HG03060 (cell line): Measurements from ENCODE around the gene MORN1.

Experiments used
- ATAC-seq: cut with Tn5 transposase; IDR thresholded peaks from one replicate; pipeline ENCODE4 v1.9.1; 2021; ENCODE audit warnings: low read depth, moderate number of reproducible peaks; ENCODE audit not compliant: unreplicated experiment

Gene MORN1

DNA sequence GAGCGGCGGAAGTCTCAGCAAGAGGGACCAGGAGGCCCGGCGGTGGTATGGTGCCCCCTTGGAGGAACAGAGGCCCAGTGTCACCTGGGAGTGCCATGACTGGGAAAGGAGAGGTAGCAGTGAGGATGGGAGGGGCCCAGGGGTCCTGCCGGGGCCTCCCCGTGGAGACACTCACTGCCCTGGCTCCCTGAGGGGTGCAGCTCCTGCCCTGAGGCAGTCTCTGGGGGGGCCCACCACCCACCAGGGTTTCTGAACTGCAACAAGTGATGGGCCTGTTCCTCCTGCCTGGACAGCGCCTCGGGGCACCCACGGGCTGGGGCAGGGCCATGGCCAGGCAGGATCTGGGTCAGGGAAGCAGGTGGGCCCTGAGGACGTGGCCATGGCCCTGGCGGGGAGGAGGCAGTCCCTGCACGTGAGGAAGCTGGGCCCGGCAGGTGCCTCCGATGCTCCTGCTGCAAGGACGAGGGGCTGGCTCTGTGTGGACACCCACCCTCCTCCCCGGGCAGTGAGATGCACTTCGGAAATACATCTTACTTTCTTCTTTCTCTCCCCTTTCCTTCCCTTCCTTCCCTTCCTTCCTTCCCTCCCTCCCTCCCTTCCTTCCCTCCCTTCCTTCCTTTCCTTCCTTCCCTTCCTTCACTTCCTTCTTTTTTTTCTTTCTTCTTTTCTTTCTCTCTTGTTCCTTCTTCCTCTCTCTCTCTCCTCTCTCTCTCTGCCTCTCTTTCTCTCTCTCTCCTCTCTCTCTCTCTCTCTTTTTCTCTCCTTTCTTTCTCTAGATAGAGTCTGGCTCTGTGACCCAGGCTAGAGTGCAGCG lies 66.6 kb downstream of the MORN1 start:
- no peak for ATAC-seq

DNA sequence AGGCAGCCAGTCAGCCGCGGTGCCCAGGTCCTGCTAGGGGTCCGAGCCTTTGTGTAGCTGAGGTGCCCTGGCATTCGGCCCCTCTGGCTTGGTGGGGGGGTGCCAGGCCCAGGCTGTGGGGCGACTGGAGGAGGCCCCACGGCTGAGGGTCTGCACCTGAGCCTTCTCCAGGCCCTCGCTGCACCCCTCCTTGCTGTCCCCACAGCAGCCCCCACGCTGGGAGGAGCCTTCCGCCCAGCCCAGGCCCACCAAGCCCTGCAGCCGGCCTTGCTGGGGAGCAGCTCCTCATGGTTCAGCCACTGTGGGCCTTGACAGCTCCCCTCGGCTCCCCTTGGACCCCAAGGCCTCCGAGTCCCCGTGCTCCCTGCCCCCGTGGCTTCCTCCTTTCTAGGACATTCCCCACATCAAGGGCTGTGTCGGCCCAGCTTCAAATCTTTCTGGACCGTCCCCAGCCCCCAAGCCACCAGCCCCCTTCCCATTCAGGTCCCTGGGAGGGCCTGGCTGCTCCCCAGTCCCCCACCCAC lies 67.8 kb downstream of the MORN1 start:
- ATAC-seq = no peak

DNA sequence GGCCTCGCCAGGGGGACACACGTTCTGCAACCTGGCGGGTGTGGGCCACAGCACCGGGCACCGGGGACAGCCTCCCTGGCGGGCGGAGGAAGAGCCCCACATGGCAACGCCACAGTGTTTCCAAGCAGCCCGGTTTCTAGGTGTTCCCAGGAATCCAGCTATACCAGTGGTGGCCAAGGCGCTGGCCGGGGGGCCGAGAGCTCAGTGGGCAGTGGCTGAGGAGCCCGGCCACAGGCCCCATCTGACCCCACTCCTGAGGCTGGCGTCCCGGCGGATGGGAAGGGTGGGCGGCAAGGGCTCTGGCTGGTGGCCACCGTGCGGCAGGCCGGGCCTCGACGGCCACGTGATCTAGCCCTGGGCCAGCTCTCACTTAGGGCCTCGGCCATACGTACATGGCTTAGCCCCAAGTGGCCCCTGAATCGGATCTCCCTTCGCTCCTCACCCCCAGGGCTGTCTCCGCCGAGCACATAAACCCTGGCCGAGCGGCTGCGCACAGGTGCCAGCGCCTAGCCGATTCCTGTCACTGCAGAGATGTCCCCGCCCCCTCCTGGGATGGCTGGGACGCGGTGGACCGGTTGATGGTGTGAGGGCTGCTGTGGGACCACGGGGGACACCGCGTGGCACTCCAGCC lies 68.7 kb downstream of the MORN1 start:
- no peak for ATAC-seq

DNA sequence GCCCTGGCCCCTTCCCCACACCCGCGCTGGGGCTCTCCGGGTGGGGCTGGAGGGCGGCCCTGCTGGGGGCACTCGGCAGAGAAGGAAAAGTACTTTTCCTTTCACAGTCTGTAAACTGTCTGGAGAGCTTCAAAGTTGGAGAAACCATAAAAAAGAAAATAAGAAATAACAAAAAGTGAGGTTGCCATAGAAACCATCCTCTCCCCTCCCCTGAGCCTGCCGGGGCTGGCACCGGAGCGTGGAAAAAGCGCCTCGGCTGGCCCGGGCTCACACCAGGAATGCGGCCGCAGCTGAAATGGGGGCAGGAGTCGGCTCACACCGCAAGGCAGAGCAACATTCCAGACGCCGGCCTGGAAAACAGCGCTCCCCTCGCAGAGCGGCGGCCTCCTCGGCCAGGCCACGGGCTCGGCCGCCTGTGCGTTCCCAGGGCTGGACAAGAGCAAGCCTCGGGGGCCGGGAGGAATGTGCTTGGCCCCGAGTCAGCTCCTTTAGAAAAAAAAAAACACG lies 69.2 kb downstream of the MORN1 start:
- ATAC-seq = no peak

DNA sequence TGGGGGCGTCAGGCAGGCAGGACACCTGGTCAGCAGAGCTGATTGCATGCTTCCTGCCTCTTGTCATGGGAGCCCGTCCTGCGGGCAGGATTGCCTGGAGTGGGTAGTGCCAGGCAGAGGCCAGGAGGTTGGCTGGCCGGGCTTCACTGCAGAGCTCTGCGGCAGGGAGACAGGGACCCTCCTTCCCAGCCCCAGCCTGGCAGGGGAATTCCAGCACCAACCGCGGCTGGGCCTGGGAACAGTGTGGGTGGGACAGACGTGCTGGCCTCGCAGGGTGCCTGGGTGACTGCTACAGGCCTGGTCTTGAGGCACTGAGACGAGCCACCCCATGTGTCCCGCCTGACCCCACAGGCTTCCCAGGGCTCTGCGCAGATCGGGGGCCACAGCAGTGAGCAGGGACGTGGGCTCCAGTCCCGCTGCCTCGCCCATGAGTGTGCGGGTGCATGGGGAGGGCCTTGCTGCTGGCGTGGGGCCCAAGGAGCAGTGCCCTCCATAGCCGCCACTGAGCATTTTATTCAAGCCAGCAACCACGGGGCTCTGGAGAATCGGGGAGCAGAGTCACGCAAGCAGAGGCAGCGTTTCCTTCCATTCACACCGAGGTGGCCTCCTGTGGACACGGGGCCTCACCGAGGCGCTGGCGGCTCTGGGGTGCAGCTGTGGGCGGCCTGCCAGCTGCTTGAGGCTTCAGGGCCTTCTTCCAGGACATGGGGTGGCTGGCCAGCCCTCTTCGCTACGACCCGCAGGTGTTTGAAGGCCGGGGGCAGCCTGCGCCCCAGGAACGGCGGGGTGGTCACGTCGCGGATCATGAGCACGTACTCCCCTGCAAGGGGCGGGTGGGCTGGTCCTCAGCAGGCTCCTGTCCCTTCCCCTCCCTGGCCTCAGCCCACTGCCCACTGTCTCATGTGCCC lies 70.3 kb downstream of the MORN1 start:
- ATAC-seq = no peak

DNA sequence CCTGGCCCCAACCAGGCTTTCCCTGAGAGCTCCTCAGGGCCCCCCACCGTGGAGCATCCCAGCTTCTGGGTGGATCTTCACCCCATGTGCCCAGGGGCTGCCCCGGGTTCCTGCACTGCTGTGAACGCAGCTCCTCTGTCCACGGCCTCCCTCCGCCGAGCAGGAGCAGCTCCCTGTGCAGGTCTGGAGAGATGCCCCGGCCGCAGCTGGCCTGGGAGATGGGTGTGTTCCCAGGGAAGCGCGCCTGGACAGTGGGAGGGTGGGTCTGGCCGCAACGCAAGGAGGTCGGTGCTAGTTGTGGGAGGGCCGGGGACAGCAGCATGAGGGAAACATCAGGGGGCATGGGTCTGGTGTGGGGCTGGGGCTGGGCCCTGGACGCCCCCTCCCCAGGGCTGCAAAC lies 71.3 kb downstream of the MORN1 start:
- ATAC-seq = no peak

DNA sequence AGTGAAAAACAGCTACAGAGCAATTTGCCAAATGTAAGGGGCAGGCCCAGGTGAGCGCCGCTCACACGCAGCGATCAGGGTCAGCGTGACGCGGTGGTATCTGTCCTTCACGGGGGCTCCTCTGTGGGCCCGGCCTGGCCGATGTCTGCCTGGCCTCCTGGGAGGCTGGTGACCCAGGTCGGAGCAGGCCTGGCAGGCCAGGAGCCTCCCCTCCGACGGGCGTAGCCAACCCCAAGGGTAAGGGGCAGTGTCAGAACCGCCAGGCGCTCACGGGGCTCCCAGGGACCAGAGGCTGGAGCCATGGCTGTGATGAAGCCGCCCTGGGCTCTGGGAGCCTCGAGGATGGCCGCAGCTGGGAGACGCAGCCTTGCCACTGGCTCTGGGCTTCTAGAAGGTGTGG lies 72.1 kb downstream of the MORN1 start:
- no peak for ATAC-seq

DNA sequence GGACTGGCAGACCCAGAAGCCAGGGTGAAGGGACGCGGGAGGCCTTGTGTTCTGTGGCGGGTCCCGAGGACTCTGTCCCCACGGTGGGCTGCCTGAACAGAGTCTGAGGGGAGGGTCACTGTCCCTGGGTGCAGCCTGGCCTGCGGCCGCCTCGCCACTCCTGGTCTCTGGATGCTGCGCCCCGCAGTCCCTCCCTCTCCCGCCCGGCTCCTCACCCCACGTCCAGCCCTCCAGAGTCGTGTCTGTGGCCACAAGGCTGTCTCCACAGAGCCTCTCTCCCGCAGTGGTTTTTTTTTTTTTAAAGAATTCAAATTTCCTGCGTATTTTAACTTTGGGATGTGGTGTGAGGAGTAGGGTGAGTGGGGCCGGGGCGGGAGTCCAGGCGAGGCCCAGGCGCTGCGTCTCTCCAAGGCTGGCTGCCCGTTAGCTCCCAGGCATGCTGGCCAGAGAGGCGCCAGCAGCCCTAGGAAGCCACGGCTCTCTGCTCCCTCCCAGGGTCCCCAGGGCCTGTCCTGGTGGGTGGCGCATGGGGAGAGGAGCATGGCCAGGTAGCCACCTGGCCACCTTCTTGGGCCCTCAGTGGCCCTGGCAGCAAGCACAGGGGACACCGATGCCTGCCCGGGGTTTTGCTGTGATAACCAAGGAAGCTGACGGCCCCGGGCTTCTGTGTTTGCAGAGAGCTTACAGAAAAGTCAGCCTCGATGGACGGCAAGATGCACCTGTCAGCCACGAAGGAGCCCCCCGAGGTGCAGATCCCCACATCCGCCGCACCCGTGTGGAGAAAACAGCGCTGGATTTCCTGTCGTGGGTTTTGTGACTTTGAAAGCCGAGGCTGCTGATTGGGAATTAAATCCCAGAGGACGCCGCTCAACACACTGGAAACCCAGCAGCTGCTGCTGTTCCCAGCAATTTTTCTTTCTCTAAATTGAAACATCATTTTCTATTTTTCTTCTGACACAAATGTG lies 72.8 kb downstream of the MORN1 start:
- no peak for ATAC-seq

DNA sequence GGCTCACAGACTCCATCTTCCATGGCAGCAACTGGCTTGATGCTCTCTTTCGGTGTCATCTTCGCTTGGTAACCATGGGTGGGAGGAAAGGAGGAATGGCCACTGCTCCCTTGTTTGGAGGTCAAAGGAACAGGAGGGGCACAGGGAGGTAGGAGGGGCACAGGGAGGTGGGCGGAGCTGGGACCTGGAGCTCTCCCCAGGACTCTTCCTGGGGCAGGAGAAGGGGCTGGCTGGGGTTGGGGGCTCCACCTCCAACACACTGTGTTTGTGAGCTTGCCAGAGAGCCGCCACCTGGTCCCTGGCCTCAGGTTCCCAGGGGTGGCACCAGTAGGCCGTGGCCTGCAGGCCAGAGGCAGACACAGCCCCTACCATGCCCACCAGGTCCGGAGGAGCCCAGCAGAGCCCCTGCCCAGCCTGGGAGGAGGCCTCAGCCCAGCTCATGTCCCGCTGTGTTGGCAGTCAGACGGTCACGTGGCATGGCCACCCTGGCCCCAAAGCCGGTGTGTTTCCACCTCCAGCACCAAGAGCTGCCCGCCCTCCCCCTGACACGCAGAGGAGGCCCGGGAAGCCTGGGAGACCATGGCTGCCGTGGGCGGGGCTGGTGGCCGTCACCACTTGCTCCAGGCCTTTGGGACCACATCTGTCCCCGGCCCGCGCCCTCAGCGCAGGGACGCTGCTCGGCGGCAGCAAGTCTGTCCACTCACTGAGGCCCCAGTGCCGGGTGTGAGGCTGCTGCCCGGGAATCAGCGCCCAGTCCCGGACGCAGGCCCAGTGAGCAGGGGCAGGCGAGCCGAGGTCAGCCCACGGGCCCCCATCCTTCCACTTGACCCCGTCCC lies 73.9 kb downstream of the MORN1 start:
- ATAC-seq = no peak

DNA sequence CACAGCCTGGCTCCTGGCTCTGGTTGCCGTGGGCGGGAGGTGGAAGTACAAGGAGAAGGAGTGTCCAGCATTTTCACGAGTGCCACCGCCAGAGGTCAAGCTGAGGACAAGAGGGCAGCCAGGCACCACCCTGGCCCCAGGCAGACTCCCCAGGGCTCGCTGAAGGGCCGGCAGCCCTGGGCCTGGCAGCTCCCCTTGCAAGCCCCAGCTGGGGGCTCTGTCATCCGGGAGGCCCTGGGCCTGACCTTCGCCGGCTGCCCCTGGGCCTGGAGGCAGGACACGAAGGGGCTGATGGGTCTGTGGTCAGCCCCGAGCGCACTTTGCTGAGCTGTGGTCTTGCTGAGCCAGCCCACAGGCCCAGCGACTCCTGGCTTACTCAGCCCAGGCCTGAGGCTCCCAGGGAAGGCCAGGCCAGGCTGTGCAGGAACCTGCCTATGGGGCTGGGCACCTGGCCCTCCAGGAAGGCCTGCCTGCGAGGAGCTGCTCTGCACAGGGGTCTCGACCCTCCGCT lies 74.8 kb downstream of the MORN1 start:
- no peak for ATAC-seq

DNA sequence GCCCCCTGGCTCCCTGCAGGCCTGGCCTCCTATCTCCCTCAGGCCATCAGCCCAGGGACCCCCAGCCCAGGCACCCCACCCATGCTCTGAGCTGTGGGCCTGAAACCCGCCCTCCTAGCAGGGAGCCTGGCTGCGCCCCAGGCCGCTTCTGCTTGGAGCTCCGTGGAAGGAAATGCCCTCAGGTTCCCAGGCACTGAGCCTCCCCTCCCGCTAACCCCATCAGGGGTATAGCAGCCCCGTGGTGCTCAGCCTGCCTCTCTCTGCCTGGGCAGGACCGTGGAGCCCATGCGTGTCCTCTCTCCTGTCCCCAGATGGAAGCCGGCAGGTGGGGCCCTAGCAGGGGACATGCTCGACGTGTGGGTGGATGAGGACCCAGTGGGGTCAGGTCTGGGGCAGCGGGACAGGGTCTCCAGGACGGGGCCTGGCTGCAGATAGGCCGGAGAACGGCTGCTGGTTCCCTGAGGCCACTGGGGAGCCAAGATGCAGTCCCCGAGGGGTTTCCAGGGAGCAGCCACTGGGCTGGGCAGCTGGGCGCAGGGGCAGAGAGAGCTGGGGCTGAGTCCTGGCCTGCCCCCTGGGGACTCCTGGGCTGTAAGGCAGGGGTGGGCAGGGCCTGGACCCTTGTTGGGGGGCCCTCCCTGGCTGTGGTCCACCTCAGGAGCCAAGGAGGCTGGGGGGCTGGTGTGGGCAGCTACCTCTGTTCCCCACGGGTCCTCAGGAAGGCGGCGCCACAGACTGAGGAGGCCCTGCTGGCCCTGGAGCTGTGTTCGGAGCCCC lies 75.5 kb downstream of the MORN1 start:
- no peak for ATAC-seq

DNA sequence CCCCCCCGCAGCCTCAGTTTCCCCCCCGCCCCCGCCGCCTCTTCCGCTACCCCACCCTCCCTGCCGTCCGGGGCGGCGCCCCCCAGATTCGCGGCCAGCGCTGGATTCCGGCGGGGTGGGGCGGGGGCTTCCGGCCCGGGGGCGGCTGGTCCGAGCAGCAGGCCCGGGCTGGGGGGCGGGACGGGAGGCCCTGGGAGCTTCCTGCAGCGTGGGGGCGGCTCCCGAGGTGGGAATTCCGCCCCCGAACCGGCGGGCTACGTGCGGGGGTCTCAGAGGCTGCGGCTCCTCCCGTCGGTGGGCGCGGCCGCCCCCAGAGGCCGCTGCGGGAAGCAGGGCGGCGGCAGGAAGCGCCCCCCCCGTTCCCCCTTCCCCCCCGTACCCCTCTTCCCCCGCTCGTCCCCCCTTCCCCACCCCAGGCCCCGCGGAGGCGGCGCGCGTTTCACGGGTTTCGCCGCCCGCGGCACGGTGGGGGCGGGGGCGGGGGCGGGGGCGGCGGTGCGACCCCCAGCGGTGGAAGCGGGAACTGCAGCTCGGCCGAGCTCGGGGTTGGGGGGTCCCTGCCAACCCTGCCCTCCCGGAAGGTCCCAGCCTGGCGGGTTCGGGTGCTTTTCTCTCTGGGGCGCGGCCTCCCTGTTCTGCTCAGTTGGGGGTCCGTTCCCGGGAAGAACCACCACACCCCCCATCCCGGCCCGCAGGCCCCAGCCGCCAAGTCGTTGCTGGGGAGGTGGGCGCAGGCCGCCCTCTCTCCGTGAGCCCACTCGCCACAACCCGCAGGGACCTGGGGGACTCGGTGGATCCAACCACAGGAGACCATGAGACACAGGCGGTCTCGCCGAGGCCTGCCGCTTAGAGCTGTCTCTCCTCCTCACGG lies 76.3 kb downstream of the MORN1 start:
- no peak for ATAC-seq

DNA sequence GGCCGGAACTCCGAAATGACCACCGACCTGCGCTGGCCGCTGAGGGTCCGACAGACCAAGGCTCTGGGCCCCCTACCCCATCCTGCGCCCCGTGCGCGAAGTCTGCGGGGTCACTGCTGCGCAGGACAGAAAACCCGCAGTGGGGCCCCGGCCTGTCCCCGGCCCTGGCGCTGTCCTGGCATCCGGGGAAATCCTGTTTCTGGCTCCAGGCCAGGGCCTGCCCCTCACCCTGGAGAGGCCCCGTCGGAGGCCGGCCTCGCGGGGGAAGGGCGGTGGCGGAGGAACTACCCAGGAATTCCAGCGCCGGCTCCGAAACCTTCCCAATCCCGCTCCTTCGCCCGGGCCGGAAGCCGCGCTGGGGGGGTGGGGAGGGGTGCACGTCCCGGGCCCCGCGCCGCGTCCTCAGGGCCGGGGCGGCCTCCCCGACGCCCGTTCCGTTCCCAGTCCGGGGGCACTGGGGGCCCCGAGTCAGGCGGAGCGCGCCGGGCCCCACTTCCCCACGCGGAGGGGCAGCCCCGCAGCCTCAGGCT lies 77.0 kb downstream of the MORN1 start:
- no peak for ATAC-seq

DNA sequence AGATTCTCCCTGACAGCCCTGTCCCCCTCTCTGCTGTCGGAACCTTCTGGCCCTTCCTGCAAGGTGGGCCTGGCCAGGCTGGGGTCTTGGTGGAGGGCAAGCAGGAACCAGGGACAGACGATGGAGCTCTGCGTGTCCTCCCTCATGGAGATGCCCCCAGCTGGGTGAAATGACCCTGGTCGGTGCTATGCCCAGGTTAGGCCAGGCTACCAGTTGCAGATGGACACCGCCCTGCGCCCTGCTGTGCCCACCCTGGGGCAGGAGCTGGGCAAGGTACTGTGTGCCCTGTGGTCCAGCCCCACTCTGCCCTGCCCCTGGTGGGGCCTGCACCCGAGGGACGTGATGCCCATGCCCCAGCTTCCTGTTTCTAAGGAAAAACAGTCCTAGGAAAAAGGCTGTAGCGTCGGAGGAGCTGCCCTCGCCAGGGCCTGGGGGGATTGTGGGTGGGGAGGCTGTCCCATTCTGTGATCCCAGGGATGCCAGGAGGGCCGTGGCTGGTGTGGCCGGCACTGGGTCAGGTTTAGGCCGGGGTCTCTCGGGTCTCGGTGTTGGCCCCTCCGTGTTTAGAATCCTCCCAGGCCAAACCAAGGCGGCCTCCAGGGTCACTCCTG lies 77.6 kb downstream of the MORN1 start:
- no peak for ATAC-seq

DNA sequence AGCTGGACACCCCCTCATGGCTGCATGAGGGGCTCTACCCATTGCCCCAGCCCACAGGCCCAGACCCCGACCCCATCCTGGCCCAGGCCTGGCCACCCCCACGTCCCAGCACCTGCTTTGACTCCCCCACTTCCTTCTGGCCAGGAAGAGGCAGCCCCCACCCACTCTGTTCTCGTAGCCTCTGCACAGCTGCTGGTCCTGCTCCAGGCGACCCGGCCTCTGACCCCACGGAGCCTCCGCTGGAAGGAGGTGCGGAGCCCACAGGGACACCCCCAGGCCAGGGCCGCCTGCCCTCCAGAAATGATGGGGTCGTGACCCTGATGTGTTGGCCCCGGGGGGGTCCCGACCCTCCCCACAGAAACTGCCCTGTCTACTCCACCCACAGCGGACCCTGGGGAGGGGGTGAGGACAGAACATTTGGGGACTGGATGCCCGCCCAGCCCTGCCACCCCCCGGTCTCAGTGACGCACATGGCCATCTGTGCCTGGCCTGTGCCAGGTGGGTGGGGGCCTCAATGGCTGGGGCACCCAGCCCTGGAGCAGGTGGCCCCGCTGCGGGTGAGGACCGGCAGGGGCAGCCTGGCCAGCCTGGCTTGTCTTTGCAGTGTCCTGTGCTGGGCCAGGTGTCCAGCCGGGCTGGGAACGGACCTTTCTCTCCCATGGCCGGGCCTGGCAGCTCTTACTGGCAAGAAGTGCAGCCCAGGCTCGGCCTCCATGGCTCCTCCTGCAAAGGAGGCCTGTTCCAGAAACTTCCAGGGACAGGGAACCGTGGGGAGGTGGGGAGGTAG lies 78.6 kb downstream of the MORN1 start:
- no peak for ATAC-seq

DNA sequence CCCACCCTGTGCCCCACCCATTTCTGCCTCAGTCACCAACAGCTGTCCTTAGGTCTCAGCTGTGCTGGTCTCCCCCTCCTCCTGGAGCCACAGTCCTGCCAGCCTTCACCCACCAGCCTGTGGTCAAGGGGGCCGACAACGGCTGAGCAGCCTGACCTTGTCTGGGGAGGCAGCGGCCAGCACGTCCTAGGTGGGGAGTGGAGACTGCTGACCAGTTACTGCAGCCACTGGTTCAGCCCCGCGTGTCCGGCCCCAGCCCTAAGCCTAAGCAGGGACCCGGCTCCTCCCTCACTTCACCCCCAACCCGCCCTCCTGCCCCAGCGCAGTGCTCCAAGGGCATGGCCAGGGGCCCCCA lies 79.2 kb downstream of the MORN1 start:
- no peak for ATAC-seq
